K562 (cell line): ENCODE measurements around the gene PPRC1. TPM values are rescaled to one million over a fixed set of nuclear protein-coding genes. Genes with fewer than 3 reads are reported as not detected.
A peak's percentile ranks its signal among the peaks of the same experiment; 100 is the strongest.

ENCODE experiments used
- BRD9 ChIP-seq: fragments of 450-650 bp; IDR thresholded peaks from 2 replicates; pipeline ENCODE4 v1.6.1; 2018; ENCODE audit warnings: low read depth; ENCODE audit not compliant: partially characterized antibody
- C11orf30 ChIP-seq: fragments of 450-650 bp; IDR thresholded peaks from 2 replicates; pipeline ENCODE4 v1.6.1; 2016; ENCODE audit warnings: low read depth, mild to moderate bottlenecking
- CC2D1A ChIP-seq: fragments of 450-650 bp; IDR thresholded peaks from 2 replicates; pipeline ENCODE4 v1.6.1; 2017; ENCODE audit warnings: mild to moderate bottlenecking
- CHD4 ChIP-seq: fragments of 200-600 bp; sonication (generic); IDR thresholded peaks from 3 replicates; pipeline ENCODE4 v1.6.1; 2012; ENCODE audit warnings: low read depth, mild to moderate bottlenecking, mixed read lengths, low read length, inconsistent platforms; ENCODE audit not compliant: insufficient read depth, insufficient replicate concordance, poor library complexity, severe bottlenecking
- KDM5B ChIP-seq: fragments of 200-600 bp; sonication (generic); IDR thresholded peaks from 2 replicates; pipeline ENCODE4 v1.6.1; 2012; ENCODE audit warnings: low read depth, mild to moderate bottlenecking, moderate library complexity, low read length, control low read depth, inconsistent platforms; ENCODE audit not compliant: insufficient replicate concordance
- NCOA1 ChIP-seq: fragments of 450-650 bp; IDR thresholded peaks from 2 replicates; pipeline ENCODE4 v1.6.1; 2016; ENCODE audit warnings: low read depth
- NR2C2 ChIP-seq, 2 experiments: fragments of 200-800 bp in 1 of 2; sonication (Bioruptor generic) in 1 of 2; sonication (generic) in 1 of 2; formaldehyde crosslinking in 1 of 2; IDR thresholded peaks; 2 replicates each; pipeline versions ENCODE4 v1.6.1 to v1.8.0; 2016 to 2022; ENCODE audit warnings: mild to moderate bottlenecking in 1 of 2, missing compliant biosample characterization in 1 of 2, missing genetic modification characterization in 1 of 2, missing genetic modification reagents in 1 of 2
- PRMT5 ChIP-seq: sonication (generic); formaldehyde crosslinking; IDR thresholded peaks from 2 replicates; pipeline ENCODE4 v1.5.0; 2020; ENCODE audit warnings: missing genetic modification reagents
- RBFOX2 ChIP-seq: fragments of 200-400 bp; formaldehyde crosslinking; IDR thresholded peaks from 2 replicates; pipeline ENCODE4 v1.6.1; 2017; ENCODE audit warnings: low read depth, mild to moderate bottlenecking, low read length, moderate library complexity
- SMARCE1 ChIP-seq: fragments of 450-650 bp; IDR thresholded peaks from 2 replicates; pipeline ENCODE4 v1.7.1; 2016; ENCODE audit warnings: mild to moderate bottlenecking
- STAT5A ChIP-seq: IDR thresholded peaks from 2 replicates; pipeline ENCODE4 v1.6.1; 2012; ENCODE audit warnings: low read length, inconsistent platforms, borderline replicate concordance
- TCF7 ChIP-seq: sonication (generic); IDR thresholded peaks from 2 replicates; pipeline ENCODE4 v1.6.1; 2016; ENCODE audit warnings: antibody characterized with exemption, borderline replicate concordance
- TCF7L2 ChIP-seq: fragments of 150-350 bp; IDR thresholded peaks from 2 replicates; pipeline ENCODE4 v1.6.1; 2016; ENCODE audit warnings: low read depth, mild to moderate bottlenecking, low read length, moderate library complexity
- ZBTB7A ChIP-seq: IDR thresholded peaks from 2 replicates; pipeline ENCODE4 v1.6.1; 2011; ENCODE audit warnings: low read depth, mild to moderate bottlenecking, low read length, moderate library complexity, borderline replicate concordance; ENCODE audit not compliant: control insufficient read depth
- ZNF143 ChIP-seq: sonication (generic); formaldehyde crosslinking; IDR thresholded peaks from 2 replicates; pipeline ENCODE4 v1.9.0; 2022; ENCODE audit warnings: mild to moderate bottlenecking, missing genetic modification reagents
- ZNF316 ChIP-seq: fragments of 450-650 bp; IDR thresholded peaks from 2 replicates; pipeline ENCODE4 v1.6.1; 2016
- ZZZ3 ChIP-seq: fragments of 450-650 bp; IDR thresholded peaks from 2 replicates; pipeline ENCODE4 v1.6.1; 2016; ENCODE audit warnings: antibody characterized with exemption, mild to moderate bottlenecking, moderate library complexity
- polyA plus RNA-seq, 8 experiments: library from polyadenylated mRNA; depleted of rRNA in 4 of 8; stranded (reverse) in 5 of 8; unstranded in 3 of 8; fragments of >200 nt; fragmentation: Nextera tagmentation in 2 of 8; fragmentation: Illumina TruSeq in 1 of 8; extraction: Ambion mirVana in 2 of 8; extraction: Trizol in 1 of 8; gene quantifications; 2 replicates each; pipeline versions ENCODE4 v1.2.1 to v1.2.3, GENCODE V29; 2011 to 2014; ENCODE audit warnings: inconsistent platforms in 1 of 8, missing spikeins in 1 of 8
- total RNA-seq, 7 experiments: library from RNA; depleted of rRNA in 6 of 7; stranded (reverse); fragments of >200 nt in 6 of 7; fragmentation: Illumina TruSeq in 2 of 7; extraction: Trizol in 2 of 7; gene quantifications; 2 replicates each; pipeline versions ENCODE4 v1.2.1 to v1.2.3, GENCODE V29; 2011 to 2021; ENCODE audit warnings: low replicate concordance in 1 of 7
- TF ChIP-seq, protein P1 (sequence below): sonication (generic); formaldehyde crosslinking; IDR thresholded peaks from 2 replicates; pipeline ENCODE4 v1.8.0; 2022; ENCODE audit warnings: mild to moderate bottlenecking, missing genetic modification reagents
- TF ChIP-seq, protein P2 (sequence below): fragments of 250-450 bp; sonication (Bioruptor Pico); IDR thresholded peaks from 2 replicates; pipeline ENCODE4 v1.5.0; 2022; ENCODE audit warnings: mild to moderate bottlenecking
- TF ChIP-seq, protein P3 (sequence below): fragments of 250-450 bp; sonication (Bioruptor Pico); IDR thresholded peaks from 2 replicates; pipeline ENCODE4 v1.4.0; 2020

PPRC1 gene
- total and polyA plus RNA-seq, 9 of the 15 experiments (the other 6 are each of a cell fraction or from before 2014, with no cell fraction given), result 8.5 to 47.1 (median 16.2) TPM

- TF ChIP-seq NR2C2 (CRISPR knock-in tag; IDR thresholded peaks at IDR 0.05) (peak; percentile 93), NR2C2 (tag; IDR thresholded peaks at IDR 0.05) (peak; percentile 99), C11orf30 (peak; percentile 69), BRD9 (peak; percentile 58), KDM5B (peak; percentile 39), SMARCE1 (peak; percentile 73), CC2D1A (peak; percentile 52; the same call in 1 of the 2 replicates), TCF7 (no peak), STAT5A (no peak), NCOA1 (0 out of 2 replicates have a peak, but pooled peaks have one; percentile 32), PRMT5 (CRISPR knock-in tag) (no peak), CHD4 (no peak), ZZZ3 (no peak), ZNF143 (CRISPR knock-in tag) (peak; percentile 98), ZNF316 (peak; percentile 25; the same call in 1 of the 2 replicates), TCF7L2 (no peak), RBFOX2 (peak; percentile 97), ZBTB7A (peak; percentile 72)
- TF ChIP-seq, protein P1, sequence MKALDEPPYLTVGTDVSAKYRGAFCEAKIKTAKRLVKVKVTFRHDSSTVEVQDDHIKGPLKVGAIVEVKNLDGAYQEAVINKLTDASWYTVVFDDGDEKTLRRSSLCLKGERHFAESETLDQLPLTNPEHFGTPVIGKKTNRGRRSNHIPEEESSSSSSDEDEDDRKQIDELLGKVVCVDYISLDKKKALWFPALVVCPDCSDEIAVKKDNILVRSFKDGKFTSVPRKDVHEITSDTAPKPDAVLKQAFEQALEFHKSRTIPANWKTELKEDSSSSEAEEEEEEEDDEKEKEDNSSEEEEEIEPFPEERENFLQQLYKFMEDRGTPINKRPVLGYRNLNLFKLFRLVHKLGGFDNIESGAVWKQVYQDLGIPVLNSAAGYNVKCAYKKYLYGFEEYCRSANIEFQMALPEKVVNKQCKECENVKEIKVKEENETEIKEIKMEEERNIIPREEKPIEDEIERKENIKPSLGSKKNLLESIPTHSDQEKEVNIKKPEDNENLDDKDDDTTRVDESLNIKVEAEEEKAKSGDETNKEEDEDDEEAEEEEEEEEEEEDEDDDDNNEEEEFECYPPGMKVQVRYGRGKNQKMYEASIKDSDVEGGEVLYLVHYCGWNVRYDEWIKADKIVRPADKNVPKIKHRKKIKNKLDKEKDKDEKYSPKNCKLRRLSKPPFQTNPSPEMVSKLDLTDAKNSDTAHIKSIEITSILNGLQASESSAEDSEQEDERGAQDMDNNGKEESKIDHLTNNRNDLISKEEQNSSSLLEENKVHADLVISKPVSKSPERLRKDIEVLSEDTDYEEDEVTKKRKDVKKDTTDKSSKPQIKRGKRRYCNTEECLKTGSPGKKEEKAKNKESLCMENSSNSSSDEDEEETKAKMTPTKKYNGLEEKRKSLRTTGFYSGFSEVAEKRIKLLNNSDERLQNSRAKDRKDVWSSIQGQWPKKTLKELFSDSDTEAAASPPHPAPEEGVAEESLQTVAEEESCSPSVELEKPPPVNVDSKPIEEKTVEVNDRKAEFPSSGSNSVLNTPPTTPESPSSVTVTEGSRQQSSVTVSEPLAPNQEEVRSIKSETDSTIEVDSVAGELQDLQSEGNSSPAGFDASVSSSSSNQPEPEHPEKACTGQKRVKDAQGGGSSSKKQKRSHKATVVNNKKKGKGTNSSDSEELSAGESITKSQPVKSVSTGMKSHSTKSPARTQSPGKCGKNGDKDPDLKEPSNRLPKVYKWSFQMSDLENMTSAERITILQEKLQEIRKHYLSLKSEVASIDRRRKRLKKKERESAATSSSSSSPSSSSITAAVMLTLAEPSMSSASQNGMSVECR (CRISPR knock-in tag), result peak; percentile 64
- TF ChIP-seq, protein P2, sequence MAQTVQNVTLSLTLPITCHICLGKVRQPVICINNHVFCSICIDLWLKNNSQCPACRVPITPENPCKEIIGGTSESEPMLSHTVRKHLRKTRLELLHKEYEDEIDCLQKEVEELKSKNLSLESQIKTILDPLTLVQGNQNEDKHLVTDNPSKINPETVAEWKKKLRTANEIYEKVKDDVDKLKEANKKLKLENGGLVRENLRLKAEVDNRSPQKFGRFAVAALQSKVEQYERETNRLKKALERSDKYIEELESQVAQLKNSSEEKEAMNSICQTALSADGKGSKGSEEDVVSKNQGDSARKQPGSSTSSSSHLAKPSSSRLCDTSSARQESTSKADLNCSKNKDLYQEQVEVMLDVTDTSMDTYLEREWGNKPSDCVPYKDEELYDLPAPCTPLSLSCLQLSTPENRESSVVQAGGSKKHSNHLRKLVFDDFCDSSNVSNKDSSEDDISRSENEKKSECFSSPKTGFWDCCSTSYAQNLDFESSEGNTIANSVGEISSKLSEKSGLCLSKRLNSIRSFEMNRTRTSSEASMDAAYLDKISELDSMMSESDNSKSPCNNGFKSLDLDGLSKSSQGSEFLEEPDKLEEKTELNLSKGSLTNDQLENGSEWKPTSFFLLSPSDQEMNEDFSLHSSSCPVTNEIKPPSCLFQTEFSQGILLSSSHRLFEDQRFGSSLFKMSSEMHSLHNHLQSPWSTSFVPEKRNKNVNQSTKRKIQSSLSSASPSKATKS (CRISPR knock-in tag), result no peak
- TF ChIP-seq, protein P3, sequence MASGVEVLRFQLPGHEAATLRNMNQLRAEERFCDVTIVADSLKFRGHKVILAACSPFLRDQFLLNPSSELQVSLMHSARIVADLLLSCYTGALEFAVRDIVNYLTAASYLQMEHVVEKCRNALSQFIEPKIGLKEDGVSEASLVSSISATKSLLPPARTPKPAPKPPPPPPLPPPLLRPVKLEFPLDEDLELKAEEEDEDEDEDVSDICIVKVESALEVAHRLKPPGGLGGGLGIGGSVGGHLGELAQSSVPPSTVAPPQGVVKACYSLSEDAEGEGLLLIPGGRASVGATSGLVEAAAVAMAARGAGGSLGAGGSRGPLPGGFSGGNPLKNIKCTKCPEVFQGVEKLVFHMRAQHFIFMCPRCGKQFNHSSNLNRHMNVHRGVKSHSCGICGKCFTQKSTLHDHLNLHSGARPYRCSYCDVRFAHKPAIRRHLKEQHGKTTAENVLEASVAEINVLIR (CRISPR knock-in tag), result peak; percentile 24; the same call in 1 of the 2 replicates
These were observed at the start of gene PPRC1 (continued) for GRCh38 chr10:102132563-102133372.
